BJ (cell line): Measurements from ENCODE around the gene TMCO1. TPM values are rescaled to one million over a fixed set of nuclear protein-coding genes. Genes with fewer than 3 reads are reported as not detected.
"Not testable (repeated sequence)": the region's sequence is repeated elsewhere in the genome, so short reads cannot be mapped to it uniquely, and the experiment has no call there.

Source experiments
- CTCF ChIA-PET: fragments of 350-600 bp; formaldehyde crosslinking; extraction: SDS; loops from one replicate; lab custom pipeline; 2021; ENCODE audit warnings: antibody characterized with exemption, inconsistent platforms; lab: Yijun Ruan, JAX
- POLR2A ChIA-PET: fragments of 300-600 bp; sonication (Branson Sonifier 250); formaldehyde crosslinking; extraction: SDS; loops from one replicate; lab custom pipeline; 2021; ENCODE audit warnings: antibody characterized with exemption; lab: Charles Lee
- DNase-seq: peaks from one replicate; pipeline ENCODE4 v3.0.0-alpha.2; 2011; ENCODE audit warnings: low read depth
- H3K27me3 ChIP-seq: 2 replicates; pipeline ENCODE4 v1.6.0; 2011; ENCODE audit warnings: low read length; ENCODE audit not compliant: control insufficient read depth, insufficient read depth
- H3K36me3 ChIP-seq: 2 replicates; pipeline ENCODE4 v1.5.1; 2011; ENCODE audit warnings: low read length; ENCODE audit not compliant: control insufficient read depth, insufficient read depth
- H3K4me3 ChIP-seq: 2 replicates; pipeline ENCODE4 v1.5.1; 2011; ENCODE audit warnings: low read depth, mild to moderate bottlenecking, control low read depth, low read length
- CTCF ChIP-seq: IDR thresholded peaks from 2 replicates; pipeline ENCODE4 v1.5.1; 2011; ENCODE audit warnings: low read depth, mild to moderate bottlenecking, control low read depth, inconsistent platforms, low read length, moderate library complexity; ENCODE audit not compliant: insufficient read depth
- polyA plus RNA-seq: library from polyadenylated mRNA; depleted of rRNA; stranded (reverse); fragments of >200 nt; gene quantifications from 2 replicates; pipeline ENCODE4 v1.2.3, GENCODE V29; 2011

The TMCO1 gene
- polyA plus RNA-seq, 1 experiment: 203 TPM

- no peaks in the 10 kb centered on the region for H3K27me3 ChIP-seq
- peaks cover 2% of the 10 kb centered on the region; the same call in 1 of the 2 replicates for H3K36me3 ChIP-seq
- H3K4me3 ChIP-seq: no peak overlapping the region
- ChIA-PET CTCF (interaction anchor here (0.7 kb wide), 1 partner anchor 82 kb away, joined by 3 read pairs; no protein-coding TSS in a partner anchor), POLR2A (no interaction called here)
- no peak for TF ChIP-seq CTCF
- no peak for DNase-seq
These were observed 42.5 kb downstream of the TMCO1 start for GRCh38 chr1:165726169-165726568.

GRCh38 chr1:165717918-165718515, 50.7 kb downstream of the TMCO1 start:
- ChIA-PET CTCF (interaction anchor here (1.1 to 2.2 kb wide), 4 partner anchors 57 to 198 kb away, joined by 4 to 18 read pairs (median 10); no protein-coding TSS in a partner anchor), POLR2A (no interaction called here)
- no peaks in the 10 kb centered on the region for H3K36me3 ChIP-seq
- DNase-seq: peak; percentile 13
- no peak overlapping the region for H3K4me3 ChIP-seq
- H3K27me3 ChIP-seq: no peaks in the 10 kb centered on the region
- TF ChIP-seq CTCF: peak; percentile 84

- DNase-seq, H3K27me3 ChIP-seq, POLR2A ChIA-PET, H3K4me3 ChIP-seq, H3K36me3 ChIP-seq: not testable (repeated sequence)
- CTCF ChIA-PET: interaction anchor here (0.6 to 1.7 kb wide), 5 partner anchors 56 to 208 kb away, joined by 3 to 15 read pairs (median 4); no protein-coding TSS in a partner anchor
These were observed 52.2 kb downstream of the TMCO1 start for GRCh38 chr1:165716265-165717051.

DNA sequence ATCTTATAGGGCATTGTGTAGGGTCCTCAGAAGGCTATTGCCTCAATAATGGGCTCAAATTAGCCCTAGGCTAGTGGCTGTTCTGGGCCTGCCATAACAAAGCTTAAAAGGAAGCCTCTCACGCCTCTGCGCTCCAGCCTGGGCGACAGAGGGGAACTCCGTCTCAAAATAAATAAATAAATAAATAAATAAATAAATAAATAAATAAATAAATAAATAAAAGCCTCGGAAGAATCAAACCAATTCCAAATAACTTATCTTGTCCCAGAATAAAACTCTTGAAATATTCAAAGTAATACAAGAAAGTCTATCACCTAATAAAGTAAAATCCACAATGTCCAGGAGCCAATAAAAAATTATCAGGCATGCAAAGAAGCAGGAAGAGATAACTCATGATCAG, 55.9 kb downstream of the TMCO1 start:
- TF ChIP-seq CTCF: no peak
- Histone ChIP-seq H3K36me3 (no peaks in the 10 kb centered on the region), H3K4me3 (no peak overlapping the region), H3K27me3 (0 out of 2 replicates have a peak, but pooled peaks cover 3% of the 10 kb centered on the region)
- DNase-seq: no peak
- CTCF ChIA-PET: interaction anchor here (0.8 to 1.8 kb wide), 2 partner anchors 201 to 202 kb away, joined by 3 to 5 read pairs; no protein-coding TSS in a partner anchor
- POLR2A ChIA-PET: no interaction called here

- Histone ChIP-seq H3K36me3 (no peaks in the 10 kb centered on the region), H3K4me3 (no peak overlapping the region), H3K27me3 (0 out of 2 replicates have a peak, but pooled peaks cover 3% of the 10 kb centered on the region)
- DNase-seq: no peak
- POLR2A ChIA-PET: interaction anchor here (0.5 kb wide), 1 partner anchor 12 kb away, joined by 3 read pairs; no protein-coding TSS in a partner anchor
- CTCF ChIA-PET: interaction anchor here (1.0 kb wide), 1 partner anchor 220 kb away, joined by 3 read pairs; no protein-coding TSS in a partner anchor
- TF ChIP-seq CTCF: no peak
These were observed 60.5 kb downstream of the TMCO1 start for GRCh38 chr1:165707984-165708706.
